Ishikawa (cell line): ENCODE measurements around the gene DSG4.

Source experiments
- CREB1 ChIP-seq: IDR thresholded peaks from 2 replicates; pipeline ENCODE4 v1.6.1; 2012; ENCODE audit warnings: low read depth
- EP300 ChIP-seq: IDR thresholded peaks from 2 replicates; pipeline ENCODE4 v1.6.1; 2012; ENCODE audit warnings: borderline replicate concordance
- NFIC ChIP-seq: IDR thresholded peaks from 2 replicates; pipeline ENCODE4 v1.6.1; 2012
- RAD21 ChIP-seq: IDR thresholded peaks from 2 replicates; pipeline ENCODE4 v1.6.1; 2012; ENCODE audit warnings: low read depth
- TAF1 ChIP-seq: IDR thresholded peaks from 2 replicates; pipeline ENCODE4 v1.6.1; 2012; ENCODE audit warnings: low read depth, mild to moderate bottlenecking
- TCF12 ChIP-seq: IDR thresholded peaks from 2 replicates; pipeline ENCODE4 v1.6.1; 2012; ENCODE audit warnings: low read depth
- YY1 ChIP-seq: IDR thresholded peaks from 2 replicates; pipeline ENCODE4 v1.6.1; 2012; ENCODE audit warnings: low read depth
- TF ChIP-seq, protein P1 (sequence below): IDR thresholded peaks from 2 replicates; pipeline ENCODE4 v1.6.1; 2012

DNA sequence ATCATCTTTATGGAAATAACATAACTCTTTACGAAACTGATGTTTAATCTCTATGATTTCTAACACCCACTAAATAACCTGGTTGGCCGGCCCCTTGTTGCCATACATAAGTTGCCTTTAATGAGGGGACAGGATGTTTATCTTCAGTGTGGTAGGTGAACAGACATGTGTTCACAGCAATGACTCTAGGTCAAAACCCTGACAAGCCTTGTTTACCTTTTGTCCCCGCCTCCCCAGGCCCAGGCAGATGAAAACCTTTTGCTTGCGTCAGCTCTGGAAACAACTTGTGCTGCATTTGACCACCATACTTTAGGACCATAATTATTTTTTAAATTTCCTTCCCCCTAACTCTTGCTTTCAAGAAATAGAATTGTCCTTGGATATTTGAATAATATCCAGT lies 2.9 kb upstream of the DSG4 start:
- TF ChIP-seq EP300, result no peak
- no peak for TF ChIP-seq CREB1
- TF ChIP-seq NFIC, result no peak
- no peak for TF ChIP-seq RAD21
- TF ChIP-seq, protein P1, sequence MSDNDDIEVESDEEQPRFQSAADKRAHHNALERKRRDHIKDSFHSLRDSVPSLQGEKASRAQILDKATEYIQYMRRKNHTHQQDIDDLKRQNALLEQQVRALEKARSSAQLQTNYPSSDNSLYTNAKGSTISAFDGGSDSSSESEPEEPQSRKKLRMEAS, result no peak
- TF ChIP-seq TAF1, result no peak
- no peak for TF ChIP-seq YY1
- TF ChIP-seq TCF12, result no peak
